Left renal cortex interstitium (tissue), 4 donors: ENCODE data around the gene SCO2. TPM values are rescaled to one million over a fixed set of nuclear protein-coding genes. Genes with fewer than 3 reads are reported as not detected.

ENCODE experiments used
- DNase-seq, 4 donors: peaks; one replicate each; pipeline ENCODE4 v3.0.0-alpha.2; 2013; ENCODE audit warnings: low read depth in 4 of 4, low spot score in 2 of 4, missing footprints in 1 of 4
- polyA plus RNA-seq, 4 donors: library from polyadenylated mRNA; unstranded; fragments of 120-200 nt; gene quantifications; one replicate each; pipeline ENCODE4 v1.2.1, GENCODE V29; 2013; ENCODE audit not compliant: insufficient read length in 4 of 4

SCO2 gene
- polyA plus RNA-seq, 4 donors = 0.57 to 5.1 (median 2.4) TPM; not detected in 1

DNA sequence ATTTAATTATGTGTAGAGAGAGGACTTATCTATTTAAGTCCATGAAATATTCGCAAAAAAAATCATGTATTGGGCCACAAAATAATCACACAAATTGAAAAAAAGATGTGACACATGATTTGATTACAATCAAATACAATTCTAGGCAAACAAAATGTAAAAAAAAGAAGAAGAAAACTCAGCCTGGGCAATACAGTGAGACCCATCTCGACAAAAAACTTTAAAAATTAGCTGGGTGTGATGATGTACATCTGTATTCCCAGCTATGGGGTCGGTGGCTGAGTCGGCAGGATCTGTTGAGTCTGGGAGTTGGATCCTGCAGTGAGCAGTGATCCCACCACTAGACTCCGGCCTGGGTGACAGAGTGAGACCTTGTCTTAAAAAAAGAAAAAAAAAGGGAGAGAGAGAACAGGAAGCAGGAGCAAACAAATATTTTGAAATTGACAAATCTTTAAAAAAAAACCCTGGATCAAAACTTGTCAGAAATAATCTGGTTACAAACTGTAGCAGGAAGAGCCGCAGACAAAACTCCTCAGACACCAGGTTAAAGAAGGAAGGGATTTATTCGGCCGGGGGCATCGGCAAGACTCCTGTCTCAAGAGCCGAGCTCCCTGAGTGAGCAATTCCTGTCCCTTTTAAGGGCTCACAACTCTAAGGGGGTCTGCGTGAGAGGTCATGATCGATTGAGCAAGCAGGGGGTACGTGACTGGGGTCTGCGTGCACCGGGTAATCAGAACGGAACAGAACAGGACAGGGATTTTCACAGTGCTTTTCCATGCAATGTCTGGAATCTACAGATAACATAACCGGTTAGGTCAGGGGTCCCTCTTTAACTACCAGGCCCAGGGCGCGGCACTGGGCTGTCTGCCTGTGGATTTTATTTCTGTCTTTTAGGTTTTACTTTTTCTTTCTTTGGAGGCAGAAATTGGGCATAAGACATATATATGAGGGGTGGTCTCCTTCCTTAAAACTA is 7.7 kb upstream of the SCO2 start:
- DNase-seq = no peak

DNA sequence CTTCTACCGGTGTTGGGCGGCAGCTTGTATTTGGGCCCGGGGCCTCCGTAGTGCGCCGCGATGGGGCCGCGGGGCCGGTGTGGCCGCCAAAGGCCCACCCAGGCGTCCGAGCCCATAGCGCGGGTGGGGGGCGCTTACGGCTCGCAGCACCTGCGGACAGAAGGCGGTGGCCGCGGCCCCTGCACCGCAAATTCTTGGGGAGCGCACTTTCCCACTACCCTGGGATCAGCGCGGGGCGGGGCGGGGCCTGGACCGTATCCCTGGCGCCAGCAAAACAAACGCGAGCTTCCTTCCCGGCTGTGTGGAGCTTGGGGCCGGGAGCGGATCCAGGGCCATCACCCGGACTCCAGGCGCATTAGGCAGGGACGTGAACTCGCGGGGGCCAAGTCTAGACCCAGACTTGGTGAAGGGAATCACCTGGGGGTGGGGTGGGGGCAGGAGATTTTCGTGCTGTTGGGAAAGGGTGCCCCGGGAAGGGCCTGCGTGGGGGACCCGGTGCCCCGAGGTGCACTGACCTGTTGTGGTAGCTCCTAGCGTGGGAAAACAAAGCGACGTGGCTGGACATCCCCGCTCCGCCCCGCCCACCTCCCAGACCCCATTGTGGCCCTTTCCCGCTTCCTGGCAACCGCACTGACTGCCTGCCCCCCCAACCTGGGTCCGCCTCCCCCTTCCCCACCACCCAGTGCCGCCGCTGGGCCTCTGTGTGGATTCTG is 6.7 kb upstream of the SCO2 start:
- DNase-seq = no peak

GRCh38 chr22:50531546-50531961 is 6.2 kb upstream of the SCO2 start:
- no peak for DNase-seq

- no peak for DNase-seq
Measured at GRCh38 chr22:50530877-50531545, 5.6 kb upstream of the SCO2 start.

DNA sequence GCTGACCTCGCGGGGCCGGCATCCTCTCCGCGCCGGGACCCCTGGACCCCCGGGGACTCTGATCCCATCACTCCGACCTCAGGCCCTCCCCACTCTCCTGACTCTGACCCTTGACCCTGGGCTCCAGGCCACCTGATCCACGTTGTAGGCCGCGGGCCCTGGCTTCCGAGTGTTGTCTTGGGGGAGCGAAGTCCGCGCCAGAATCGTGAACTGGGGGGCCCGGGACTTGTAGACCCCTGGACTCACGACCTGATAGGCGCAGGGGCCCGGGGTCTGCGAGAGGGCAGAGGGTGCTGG is 5.1 kb upstream of the SCO2 start:
- no peak for DNase-seq

DNA sequence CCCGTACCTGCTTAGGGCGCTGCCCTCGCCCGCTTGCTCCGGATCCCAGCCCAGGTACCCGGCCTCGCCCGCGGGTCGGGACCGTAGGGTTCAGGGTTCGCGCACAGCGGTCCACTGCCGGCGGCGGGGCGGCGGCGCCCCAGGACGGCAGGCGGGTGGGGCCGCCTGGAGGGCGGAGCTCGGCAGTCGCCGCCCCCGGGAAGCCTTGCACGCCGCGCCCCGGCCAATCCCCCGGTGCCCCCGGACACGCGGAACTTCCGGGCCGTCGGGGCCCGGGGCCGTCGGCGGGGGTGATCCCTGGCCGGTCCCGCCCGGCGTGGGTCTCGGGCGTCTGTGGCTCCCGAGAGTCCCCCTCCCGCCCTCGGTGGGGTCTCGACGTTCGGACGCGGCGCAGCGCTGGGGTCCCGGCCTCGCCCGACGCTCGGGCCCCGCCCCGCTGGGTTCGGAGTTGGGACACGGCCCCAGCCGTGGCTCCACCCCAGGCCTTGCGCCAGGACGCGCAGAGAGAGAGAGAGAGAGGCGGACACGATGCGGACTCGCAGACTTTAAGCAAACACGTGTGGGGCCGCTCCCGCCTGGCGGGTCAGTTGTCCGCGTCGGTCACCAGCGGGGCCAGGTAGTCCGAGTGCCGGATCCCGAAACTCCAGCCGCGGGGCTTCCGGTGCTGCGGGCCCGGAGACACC is 4.6 kb upstream of the SCO2 start, which contains the start of gene TYMP:
TYMP (minus strand) TSS at position 116 of the 683 bp plus-strand sequence. CDS start 303 bp downstream, outside the sequence.
- DNase-seq = no peak

DNA sequence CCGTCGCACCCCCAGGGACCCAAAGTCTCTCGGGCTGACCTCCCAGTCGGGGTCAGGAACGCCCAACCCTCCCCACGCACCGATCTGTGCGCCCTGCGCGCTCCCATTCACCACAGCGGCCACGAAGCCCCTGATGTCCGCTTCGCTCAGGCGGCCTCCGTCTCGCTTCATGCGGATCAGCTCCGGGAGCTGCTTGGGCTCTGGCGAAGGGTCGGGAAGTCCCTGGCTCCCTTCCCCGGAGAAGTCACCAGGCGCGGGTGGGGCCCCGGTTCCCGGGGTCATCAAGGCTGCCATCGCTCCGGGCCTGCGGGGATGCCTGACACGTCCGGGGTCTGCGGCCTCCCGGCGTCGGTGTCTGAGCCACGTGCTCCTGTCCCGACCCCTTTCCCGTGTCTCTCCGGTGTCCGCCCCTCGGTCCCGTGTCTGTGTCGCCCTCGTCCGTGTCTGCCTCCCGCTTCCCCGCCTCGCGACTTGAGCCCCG is 4.1 kb upstream of the SCO2 start:
- DNase-seq = no peak

GRCh38 chr22:50528682-50529415 is 3.5 kb upstream of the SCO2 start:
- DNase-seq = no peak

DNA sequence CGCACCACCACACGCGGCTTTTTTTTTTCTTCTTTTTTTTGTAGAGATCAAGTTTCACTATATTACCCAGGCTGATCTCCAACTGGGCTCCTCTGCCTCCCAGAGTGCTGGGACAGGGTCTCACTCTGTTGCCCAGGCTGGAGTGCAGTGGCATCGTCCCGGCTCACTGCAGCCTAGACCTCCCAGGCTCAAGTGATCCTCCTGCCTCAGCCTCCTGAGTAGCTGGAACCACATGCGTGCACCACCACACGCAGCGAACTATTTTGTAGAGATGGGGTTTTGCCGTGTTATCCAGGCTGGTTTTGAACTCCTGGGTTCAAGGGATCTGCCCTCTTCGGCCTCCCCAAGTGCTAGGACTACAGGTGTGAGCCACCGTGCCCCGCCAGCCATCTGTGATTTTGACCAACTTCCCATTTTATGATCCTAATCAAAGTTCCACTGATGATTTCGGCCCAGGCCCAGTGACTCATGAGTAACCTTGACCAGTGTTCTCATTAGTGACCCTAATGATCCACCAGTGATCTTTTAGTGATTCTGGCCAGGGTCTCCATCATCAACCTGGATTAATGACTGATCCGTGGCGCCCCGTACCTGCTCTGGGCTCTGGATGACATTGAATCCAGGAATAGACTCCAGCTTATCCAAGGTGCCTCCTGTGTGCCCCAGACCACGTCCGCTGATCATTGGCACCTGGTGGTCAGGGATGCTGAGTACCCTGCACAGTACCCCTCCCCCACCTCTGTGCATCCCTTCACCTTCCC is 2.7 kb upstream of the SCO2 start:
- DNase-seq = no peak

DNA sequence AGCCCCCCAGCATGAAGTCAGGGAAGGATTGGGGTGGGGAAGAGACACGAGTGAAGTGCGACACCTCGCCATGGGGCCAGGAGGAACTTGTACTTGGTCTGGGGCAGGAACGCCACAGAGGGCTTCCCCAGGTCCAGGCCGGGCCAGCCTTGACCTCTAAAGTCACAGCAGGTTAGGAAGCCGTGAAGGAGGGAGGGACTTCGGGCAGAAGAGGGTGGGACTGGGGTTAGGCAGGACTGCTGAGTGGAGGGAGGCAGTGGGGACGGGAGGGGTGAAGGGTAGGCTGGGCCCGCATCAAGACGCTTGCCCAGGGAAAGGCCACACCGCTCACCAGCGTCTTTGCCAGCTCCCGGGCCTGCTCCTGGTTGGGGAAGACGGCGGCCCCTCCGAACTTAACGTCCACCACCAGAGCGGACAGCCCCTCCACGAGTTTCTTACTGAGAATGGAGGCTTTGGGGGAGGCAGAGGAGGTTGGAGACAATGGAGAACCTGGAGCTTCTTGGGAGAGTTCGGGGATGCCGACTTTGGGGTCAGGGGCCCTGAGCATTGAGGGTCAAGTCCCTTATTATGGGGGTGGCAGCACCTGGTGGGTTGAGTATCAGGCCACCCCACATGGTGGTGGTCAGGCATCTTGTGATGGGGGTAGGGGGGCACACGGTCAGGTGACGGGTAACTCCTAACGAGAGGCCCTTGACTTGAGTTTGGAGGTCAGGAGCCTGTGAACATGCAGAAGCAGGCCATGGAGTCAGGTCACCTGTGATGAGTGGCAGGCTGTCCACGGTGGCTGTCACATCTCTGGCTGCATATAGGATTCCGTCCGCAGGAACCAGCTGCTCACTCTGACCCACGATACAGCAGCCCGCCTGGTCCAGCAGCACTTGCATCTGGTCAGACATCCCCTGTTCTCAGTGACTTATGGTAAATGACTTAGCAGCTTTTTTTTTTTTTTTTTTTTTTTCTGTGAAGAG is 1.7 kb upstream of the SCO2 start:
- DNase-seq = no peak

DNA sequence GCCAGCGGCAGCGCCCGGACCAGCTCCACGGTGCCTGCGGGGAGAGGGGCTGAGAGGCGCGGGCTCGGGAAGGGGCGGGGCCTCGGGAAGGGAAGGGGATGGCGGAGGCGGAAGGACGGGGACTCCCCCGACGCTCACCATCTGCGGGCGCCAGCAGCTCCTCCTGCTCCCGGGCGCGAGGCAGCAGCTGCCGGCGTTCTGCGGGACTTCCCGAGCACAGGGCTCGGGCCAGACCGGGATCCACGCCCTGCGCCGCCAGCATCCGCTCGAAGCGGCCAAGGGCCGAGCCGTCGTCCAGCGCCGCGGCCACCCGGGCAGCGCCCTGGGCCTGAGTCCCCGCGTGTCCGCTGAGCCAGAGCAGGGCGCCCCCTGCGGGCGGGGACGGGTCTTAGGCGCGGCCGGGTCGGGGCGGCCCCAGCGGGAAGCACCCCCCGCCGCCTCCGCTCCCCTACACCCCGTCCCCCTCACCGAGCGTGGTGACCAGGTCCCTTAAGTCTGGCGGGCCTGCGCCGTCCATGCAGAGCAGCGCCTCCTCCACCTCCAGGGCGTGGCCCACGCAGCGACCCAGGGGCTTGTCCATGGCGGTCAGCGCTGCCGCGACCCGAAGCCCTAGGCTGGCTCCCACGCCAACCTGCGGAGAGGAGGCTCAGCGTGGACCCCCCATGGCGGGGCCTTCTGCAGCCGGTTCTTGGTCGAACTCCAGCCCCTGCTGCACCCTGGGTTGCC is 873 bp upstream of the SCO2 start:
- DNase-seq = peak in 2 of 4 donors; percentile 56 to 59

GRCh38 chr22:50525858-50526107 is 385 bp upstream of the SCO2 start:
- DNase-seq = no peak

DNA sequence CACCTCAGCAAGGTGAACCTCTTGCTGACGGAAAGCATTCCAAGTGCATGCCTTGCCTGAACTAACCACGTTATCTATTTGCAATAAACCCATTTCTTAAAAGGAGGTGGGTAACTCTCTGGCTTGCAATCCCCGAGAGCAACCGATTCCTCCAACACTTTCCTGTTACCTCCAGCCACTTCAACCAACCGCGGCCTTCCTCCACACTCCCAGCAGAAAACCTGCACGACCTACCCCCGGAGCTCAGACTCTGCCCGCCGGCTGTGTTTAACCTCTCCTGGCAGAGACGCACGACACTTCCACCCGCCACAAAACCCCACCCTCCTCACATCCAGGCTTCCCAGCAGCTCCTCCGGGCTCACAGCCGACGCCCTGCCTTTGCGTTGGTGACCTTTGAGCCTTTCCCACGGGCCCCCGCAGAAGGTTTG is 708 bp downstream of the SCO2 start:
- no peak for DNase-seq

- no peak for DNase-seq
Measured at GRCh38 chr22:50523806-50524675, 1.4 kb downstream of the SCO2 start.

DNA sequence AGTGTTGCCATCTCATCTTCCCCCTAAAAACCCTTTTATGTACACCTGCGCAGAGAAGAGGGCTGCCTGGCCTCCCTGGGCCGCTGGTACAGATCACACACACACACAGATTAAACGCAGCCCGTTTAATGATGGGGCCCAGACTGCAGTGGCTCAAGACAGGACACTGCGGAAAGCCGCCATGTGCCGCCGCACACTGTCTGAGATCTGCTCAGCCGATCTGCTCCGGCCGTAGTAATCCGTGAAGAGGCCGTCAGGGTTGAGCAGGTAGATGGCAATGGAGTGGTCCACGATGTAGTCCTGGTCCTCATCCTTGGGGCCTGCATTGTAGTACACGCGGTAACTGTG is 2.0 kb downstream of the SCO2 start:
- no peak for DNase-seq

- no peak for DNase-seq
Measured at GRCh38 chr22:50522806-50523438, 2.5 kb downstream of the SCO2 start.
